Pancreas (tissue), 10 donors: Measurements from ENCODE around the gene S100A7A. TPM values are rescaled to one million over a fixed set of nuclear protein-coding genes. Genes with fewer than 3 reads are reported as not detected.

Source experiments
- ATAC-seq, 4 donors: fragments of 200-7000 bp; cut with Tn5 transposase; one replicate each; pipeline versions ENCODE4 v1.8.0 to v1.9.1; 2020; ENCODE audit warnings: mild to moderate bottlenecking in 4 of 4, moderate library complexity in 4 of 4
- DNase-seq, 6 donors: peaks; one replicate each; pipeline ENCODE4 v3.0.0-alpha.2; 2020
- FAIRE-seq: peaks from 2 replicates; lab custom pipeline; 2012; peaks lifted over from hg19 to GRCh38; lab: Jason Lieb, UNC
- H3K27ac ChIP-seq, 4 donors: fragments of 200-600 bp; sonication (generic); 1 replicate in 3 of 4; 2 replicates in 1 of 4; pipeline versions ENCODE4 v1.5.0 to v1.8.0; 2020
- H3K27me3 ChIP-seq, 4 donors: fragments of 200-600 bp; one replicate each; pipeline ENCODE4 v1.8.0; 2021
- H3K36me3 ChIP-seq, 3 donors: fragments of 200-600 bp; sonication (generic) in 1 of 3; one replicate each; pipeline versions ENCODE4 v1.5.0 to v1.8.0; 2020 to 2021
- H3K4me1 ChIP-seq, 3 donors: fragments of 200-600 bp; one replicate each; pipeline ENCODE4 v1.8.0; 2021
- H3K4me3 ChIP-seq, 4 donors: fragments of 200-600 bp; sonication (generic) in 2 of 4; one replicate each; pipeline versions ENCODE4 v1.5.0 to v1.8.0; 2020 to 2021
- H3K9me3 ChIP-seq, 4 donors: fragments of 200-600 bp; one replicate each; pipeline ENCODE4 v1.8.0; 2021
- CTCF ChIP-seq, 4 donors: fragments of 200-600 bp; sonication (generic) in 3 of 4; IDR thresholded peaks; one replicate each; pipeline versions ENCODE4 v1.5.0 to v1.8.0; 2021; ENCODE audit warnings: antibody characterized with exemption in 4 of 4
- WGBS, 2 donors: extraction: QIAGEN DNeasy Blood & Tissue Kit; methylation state at CpG; one replicate each; pipeline ENCODE4 v1.1.7; 2013; 5-methylcytosine and 5-hydroxymethylcytosine counted together
- intact Hi-C, 3 donors: fragments of 100-400 bp; cut with DNase I; formaldehyde crosslinking; loops; one replicate each; pipeline versions ENCODE4 v1.11.1 to v1.14.2; 2022
- polyA plus RNA-seq, 2 donors: library from polyadenylated mRNA; stranded (reverse); fragments of 200-250 nt; gene quantifications; one replicate each; pipeline ENCODE4 v1.2.3, GENCODE V29; 2013
- total RNA-seq, 6 donors: library from RNA; stranded (reverse); fragmentation: NEBNext Ultra II Directional in 4 of 6; extraction: Animal tissue kit (Norgen Biotek cat#: 25700) in 4 of 6; gene quantifications; one replicate each; pipeline versions ENCODE4 v1.2.1 to v1.2.4, GENCODE V29; 2021 to 2023
- donor health status: healthy with polysubstance abuse.
- donor health status: DM: no; HTN: no; CAD: no; lungs with moderate emphysema.
- donor health status: DM: no; HTN: no; CAD: no.
- donor health status: control.
- donor health status: control.
- donor health status: Bipolar disorder and iron deficiency.
- donor health status: DM: yes; HTN: yes; CAD: no.
- donor health status: DM: no; HTN: no; CAD: no.
- donor health status: DM: no; HTN: no; CAD: no.
- donor health status: DM: yes; HTN: yes; CAD: no.

S100A7A gene
- total and polyA plus RNA-seq, 8 donors, result not detected

GRCh38 chr1:153393926-153394325, 22.4 kb upstream of the S100A7A start:
- FAIRE-seq, result no peak
- no peak for TF ChIP-seq CTCF (IDR thresholded peaks at IDR 0.05)
- H3K27ac ChIP-seq, result no peak overlapping the region
- H3K27me3 ChIP-seq, result no peaks in the 10 kb centered on the region
- 61 to 70% methylated on average over 6 of the region's 6 CpGs for WGBS, 2 donors
- no peaks in the 10 kb centered on the region for H3K9me3 ChIP-seq
- no peaks in the 10 kb centered on the region for H3K4me1 ChIP-seq
- H3K4me3 ChIP-seq, result no peak overlapping the region
- no peaks in the 10 kb centered on the region for H3K36me3 ChIP-seq
- ATAC-seq, result no peak
- intact Hi-C loops, result no loop called here
- no peak for DNase-seq

GRCh38 chr1:153394391-153394790, 21.9 kb upstream of the S100A7A start:
- 50 to 66% methylated on average over 5 of the region's 5 CpGs for WGBS, 2 donors
- Histone ChIP-seq H3K9me3 (no peaks in the 10 kb centered on the region), H3K27me3 (no peaks in the 10 kb centered on the region), H3K4me1 (no peaks in the 10 kb centered on the region), H3K4me3 (no peak overlapping the region), H3K27ac (no peak overlapping the region), H3K36me3 (no peaks in the 10 kb centered on the region)
- no peak for TF ChIP-seq CTCF (IDR thresholded peaks at IDR 0.05)
- ATAC-seq (no peak), DNase-seq (no peak), FAIRE-seq (no peak)
- intact Hi-C loops, result no loop called here

GRCh38 chr1:153395136-153395685, 21.1 kb upstream of the S100A7A start:
- ATAC-seq (no peak), DNase-seq (no peak), FAIRE-seq (no peak)
- Histone ChIP-seq H3K36me3 (no peaks in the 10 kb centered on the region), H3K27me3 (no peaks in the 10 kb centered on the region), H3K27ac (no peak overlapping the region), H3K4me1 (no peaks in the 10 kb centered on the region), H3K9me3 (no peaks in the 10 kb centered on the region), H3K4me3 (no peak overlapping the region)
- intact Hi-C loops, result no loop called here
- WGBS, 2 donors, result 48 to 53% methylated on average over 7 of the region's 7 CpGs
- TF ChIP-seq CTCF (IDR thresholded peaks at IDR 0.05), result no peak

GRCh38 chr1:153395776-153396175, 20.5 kb upstream of the S100A7A start:
- intact Hi-C loops, result no loop called here
- H3K9me3 ChIP-seq, result no peaks in the 10 kb centered on the region
- no peak for FAIRE-seq
- no peak for DNase-seq
- no peak for TF ChIP-seq CTCF (IDR thresholded peaks at IDR 0.05)
- H3K4me3 ChIP-seq, result no peak overlapping the region
- H3K27ac ChIP-seq, result no peak overlapping the region
- WGBS, 2 donors, result 50 to 62% methylated on average over 6 of the region's 6 CpGs
- no peak for ATAC-seq
- H3K27me3 ChIP-seq, result no peaks in the 10 kb centered on the region
- no peaks in the 10 kb centered on the region for H3K4me1 ChIP-seq
- H3K36me3 ChIP-seq, result no peaks in the 10 kb centered on the region

GRCh38 chr1:153396461-153396860, 19.9 kb upstream of the S100A7A start:
- no peaks in the 10 kb centered on the region for H3K9me3 ChIP-seq
- H3K36me3 ChIP-seq, result no peaks in the 10 kb centered on the region
- no peaks in the 10 kb centered on the region for H3K4me1 ChIP-seq
- 52 to 67% methylated on average over 6 of the region's 6 CpGs for WGBS, 2 donors
- no peak overlapping the region for H3K27ac ChIP-seq
- intact Hi-C loops, result no loop called here
- H3K27me3 ChIP-seq, result no peaks in the 10 kb centered on the region
- no peak overlapping the region for H3K4me3 ChIP-seq
- no peak for DNase-seq
- TF ChIP-seq CTCF (IDR thresholded peaks at IDR 0.05), result no peak
- ATAC-seq, result no peak
- FAIRE-seq, result no peak
